ENCODE results near the gene OLFML2B.
"Not testable (repeated sequence)": the region's sequence is repeated elsewhere in the genome, so short reads cannot be mapped to it uniquely, and the experiment has no call there.

Gene OLFML2B

GRCh38 chr1:162019006-162019405 lies 4.7 kb downstream of the OLFML2B start:
- peak; percentile 73 for DNase-seq (ENCODE audit: low read depth)
- no peak overlapping the region for H3K4me3 ChIP-seq (replicated peaks; ENCODE audit: low read depth, low read length)

GRCh38 chr1:162018418-162018817 lies 5.3 kb downstream of the OLFML2B start:
- no peak for DNase-seq (ENCODE audit: low read depth)
- TF ChIP-seq CTCF (IDR thresholded peaks at IDR 0.05; ENCODE audit: low read length, missing control alignments), result no peak
- no peak overlapping the region for H3K4me3 ChIP-seq (replicated peaks; ENCODE audit: low read depth, low read length)

More at GRCh38 chr1:162019006-162019405, 4.7 kb downstream of the OLFML2B start:
- TF ChIP-seq CTCF (IDR thresholded peaks at IDR 0.05; ENCODE audit: low read length, missing control alignments), result no peak

GRCh38 chr1:162017791-162018190 lies 5.9 kb downstream of the OLFML2B start:
- DNase-seq (ENCODE audit: low read depth), result not testable (repeated sequence)

GRCh38 chr1:162016631-162017030 lies 7.0 kb downstream of the OLFML2B start:
- no peak for DNase-seq (ENCODE audit: low read depth)
- TF ChIP-seq CTCF (IDR thresholded peaks at IDR 0.05; ENCODE audit: low read length, missing control alignments), result no peak

More at GRCh38 chr1:162017791-162018190, 5.9 kb downstream of the OLFML2B start:
- not testable (repeated sequence) for H3K4me3 ChIP-seq (replicated peaks; ENCODE audit: low read depth, low read length)

GRCh38 chr1:162015196-162015595 lies 8.5 kb downstream of the OLFML2B start:
- no peak for DNase-seq (ENCODE audit: low read depth)
- H3K4me3 ChIP-seq (replicated peaks; ENCODE audit: low read depth, low read length), result no peak overlapping the region
- no peak for TF ChIP-seq CTCF (IDR thresholded peaks at IDR 0.05; ENCODE audit: low read length, missing control alignments)

More at GRCh38 chr1:162016631-162017030, 7.0 kb downstream of the OLFML2B start:
- H3K4me3 ChIP-seq (replicated peaks; ENCODE audit: low read depth, low read length), result no peak overlapping the region

- DNase-seq (ENCODE audit: low read depth), result no peak
- TF ChIP-seq CTCF (IDR thresholded peaks at IDR 0.05; ENCODE audit: low read length, missing control alignments), result no peak
- no peak overlapping the region for H3K4me3 ChIP-seq (replicated peaks; ENCODE audit: low read depth, low read length)
Measured at GRCh38 chr1:162014202-162014601, 9.5 kb downstream of the OLFML2B start.

GRCh38 chr1:162013289-162013688 lies 10.4 kb downstream of the OLFML2B start:
- no peak for DNase-seq (ENCODE audit: low read depth)
- no peak for TF ChIP-seq CTCF (IDR thresholded peaks at IDR 0.05; ENCODE audit: low read length, missing control alignments)
- no peak overlapping the region for H3K4me3 ChIP-seq (replicated peaks; ENCODE audit: low read depth, low read length)

Data from fibroblast of pulmonary artery (primary cell).